H9 (cell line): Measurements from ENCODE around the gene LONRF3. TPM values are rescaled to one million over a fixed set of nuclear protein-coding genes. Genes with fewer than 3 reads are reported as not detected.

Experiments used
- DNase-seq: peaks from one replicate; pipeline ENCODE4 v3.0.0-alpha.2; 2017
- H2AFZ ChIP-seq: one replicate; pipeline ENCODE4 v1.6.1; 2013; ENCODE audit warnings: mild to moderate bottlenecking, low read length, control low read depth, moderate library complexity
- H2AK5ac ChIP-seq: 2 replicates; pipeline ENCODE4 v1.6.1; 2013; ENCODE audit warnings: low read length, control low read depth, mixed read lengths; ENCODE audit not compliant: insufficient read length
- H2BK120ac ChIP-seq: one replicate; pipeline ENCODE4 v1.6.1; 2013; ENCODE audit warnings: low read depth, mild to moderate bottlenecking, low read length, control low read depth, inconsistent platforms; ENCODE audit not compliant: poor library complexity, severe bottlenecking
- H2BK12ac ChIP-seq: 2 replicates; pipeline ENCODE4 v1.6.1; 2013; ENCODE audit warnings: low read length, control low read depth, mixed read lengths, low read depth; ENCODE audit not compliant: insufficient read length
- H2BK15ac ChIP-seq: 2 replicates; pipeline ENCODE4 v1.6.1; 2013; ENCODE audit warnings: low read depth, low read length, control low read depth
- H2BK20ac ChIP-seq: one replicate; pipeline ENCODE4 v1.6.1; 2013; ENCODE audit warnings: low read depth, mild to moderate bottlenecking, low read length, control low read depth, inconsistent platforms; ENCODE audit not compliant: poor library complexity, severe bottlenecking
- H2BK5ac ChIP-seq: 2 replicates; pipeline ENCODE4 v1.6.1; 2013; ENCODE audit warnings: low read length, control low read depth, mixed read lengths; ENCODE audit not compliant: insufficient read length
- H3K14ac ChIP-seq: 2 replicates; pipeline ENCODE4 v1.6.1; 2013; ENCODE audit warnings: low read length, control low read depth; ENCODE audit not compliant: insufficient read depth
- H3K18ac ChIP-seq: 2 replicates; pipeline ENCODE4 v1.6.1; 2013; ENCODE audit warnings: low read depth, mild to moderate bottlenecking, mixed read lengths, low read length, control low read depth; ENCODE audit not compliant: insufficient read length
- H3K23ac ChIP-seq: 2 replicates; pipeline ENCODE4 v1.6.1; 2013; ENCODE audit warnings: low read length, control low read depth, mixed read lengths, low read depth; ENCODE audit not compliant: insufficient read length
- H3K23me2 ChIP-seq: 2 replicates; pipeline ENCODE4 v1.6.1; 2013; ENCODE audit warnings: low read depth, mild to moderate bottlenecking, mixed read lengths, low read length, control low read depth; ENCODE audit not compliant: insufficient read length, poor library complexity, severe bottlenecking
- H3K27ac ChIP-seq: 2 replicates; pipeline ENCODE4 v1.5.1; 2013; ENCODE audit warnings: low read length, control low read depth, mixed read lengths, low read depth; ENCODE audit not compliant: insufficient read length
- H3K27me3 ChIP-seq: 2 replicates; pipeline ENCODE4 v1.6.1; 2013; ENCODE audit warnings: low read length, control low read depth, inconsistent platforms; ENCODE audit not compliant: insufficient read depth
- H3K4ac ChIP-seq: 2 replicates; pipeline ENCODE4 v1.6.1; 2013; ENCODE audit warnings: low read depth, mild to moderate bottlenecking, control low read depth, inconsistent platforms, low read length, moderate library complexity
- H3K4me1 ChIP-seq: 2 replicates; pipeline ENCODE4 v1.6.1; 2013; ENCODE audit warnings: low read length, control low read depth, inconsistent platforms; ENCODE audit not compliant: insufficient read depth
- H3K4me2 ChIP-seq: 2 replicates; pipeline ENCODE4 v1.6.1; 2013; ENCODE audit warnings: low read length, control low read depth, mixed read lengths; ENCODE audit not compliant: insufficient read length, insufficient read depth
- H3K56ac ChIP-seq: 2 replicates; pipeline ENCODE4 v1.6.1; 2013; ENCODE audit warnings: low read depth, mild to moderate bottlenecking, mixed read lengths, low read length, control low read depth; ENCODE audit not compliant: insufficient read length
- H3K79me1 ChIP-seq: 2 replicates; pipeline ENCODE4 v1.6.1; 2013; ENCODE audit warnings: low read depth, mild to moderate bottlenecking, moderate library complexity, low read length, control low read depth, inconsistent platforms; ENCODE audit not compliant: insufficient read depth, poor library complexity, severe bottlenecking
- H3K79me2 ChIP-seq: 2 replicates; pipeline ENCODE4 v1.6.1; 2013; ENCODE audit warnings: low read length, control low read depth, inconsistent platforms; ENCODE audit not compliant: insufficient read depth
- H3K9ac ChIP-seq: 2 replicates; pipeline ENCODE4 v1.6.1; 2013; ENCODE audit warnings: low read length, control low read depth, mixed read lengths; ENCODE audit not compliant: insufficient read length; ENCODE audit errors: extremely low read depth
- H3K9me3 ChIP-seq: one replicate; pipeline ENCODE4 v1.6.1; 2013; ENCODE audit warnings: low read depth, low read length, inconsistent platforms; ENCODE audit not compliant: control insufficient read depth
- H3T11ph ChIP-seq: one replicate; pipeline ENCODE4 v1.6.1; 2013; ENCODE audit warnings: mild to moderate bottlenecking, low read length, control low read depth, inconsistent platforms
- H4K20me1 ChIP-seq: one replicate; pipeline ENCODE4 v1.6.1; 2013; ENCODE audit not compliant: control insufficient read depth, insufficient read length, insufficient read depth
- H4K5ac ChIP-seq: 2 replicates; pipeline ENCODE4 v1.6.1; 2013; ENCODE audit warnings: low read depth, mild to moderate bottlenecking, mixed read lengths, low read length, control low read depth; ENCODE audit not compliant: insufficient read length
- H4K8ac ChIP-seq: replicated peaks from 2 replicates; pipeline ENCODE4 v1.6.1; 2013; ENCODE audit warnings: low read length, control low read depth, mixed read lengths, low read depth; ENCODE audit not compliant: insufficient read length
- H4K91ac ChIP-seq: 2 replicates; pipeline ENCODE4 v1.6.1; 2013; ENCODE audit warnings: low read depth, mild to moderate bottlenecking, moderate library complexity, mixed read lengths, low read length, control low read depth; ENCODE audit not compliant: insufficient read length
- H3K27ac Mint-ChIP-seq, 3 experiments: 2 replicates in 2 of 3; 3 replicates in 1 of 3; pipeline ENCODE4 v1.8.0; 2020 to 2021; ENCODE audit warnings: mixed read lengths in 3 of 3, mild to moderate bottlenecking in 1 of 3, moderate library complexity in 1 of 3
- H3K27me3 Mint-ChIP-seq: 2 replicates; pipeline ENCODE4 v1.8.0; 2021; ENCODE audit warnings: low read depth, mild to moderate bottlenecking, moderate library complexity, mixed read lengths
- H3K36me3 Mint-ChIP-seq, 3 experiments: 2 replicates in 2 of 3; 3 replicates in 1 of 3; pipeline ENCODE4 v1.8.0; 2020 to 2021; ENCODE audit warnings: low read depth in 3 of 3, mixed read lengths in 3 of 3; ENCODE audit not compliant: insufficient read depth in 1 of 3
- H3K4me1 Mint-ChIP-seq, 2 experiments: 2 replicates each; pipeline ENCODE4 v1.8.0; 2020; ENCODE audit warnings: mixed read lengths in 2 of 2
- H3K4me3 Mint-ChIP-seq, 2 experiments: 2 replicates in 1 of 2; 3 replicates in 1 of 2; pipeline ENCODE4 v1.8.0; 2020 to 2021; ENCODE audit warnings: mild to moderate bottlenecking in 2 of 2, mixed read lengths in 2 of 2, moderate library complexity in 1 of 2
- H3K9me3 Mint-ChIP-seq, 2 experiments: 2 replicates in 1 of 2; 3 replicates in 1 of 2; pipeline ENCODE4 v1.8.0; 2020; ENCODE audit warnings: mild to moderate bottlenecking in 2 of 2, mixed read lengths in 2 of 2, moderate library complexity in 1 of 2
- CTCF ChIP-seq: fragments of 200-600 bp; sonication (generic); conservative IDR thresholded peaks from 3 replicates; pipeline ENCODE4 v1.8.0; 2021; ENCODE audit warnings: antibody characterized with exemption, mild to moderate bottlenecking
- WGBS: extraction: QIAGEN DNeasy Blood & Tissue Kit; methylation state at CpG from one replicate; pipeline ENCODE4 v1.1.7; 2013; ENCODE audit warnings: missing lambda C conversion rate, low lambda C conversion rate, mixed read lengths; ENCODE audit not compliant: insufficient read length; ENCODE audit errors: extremely low coverage; 5-methylcytosine and 5-hydroxymethylcytosine counted together
- total RNA-seq: library from RNA; stranded (reverse); gene quantifications from 2 replicates; pipeline ENCODE4 v1.2.1, GENCODE V29; 2021

The LONRF3 gene
- total RNA-seq, 1 experiment from 2014 or later = 0.33 TPM

DNA sequence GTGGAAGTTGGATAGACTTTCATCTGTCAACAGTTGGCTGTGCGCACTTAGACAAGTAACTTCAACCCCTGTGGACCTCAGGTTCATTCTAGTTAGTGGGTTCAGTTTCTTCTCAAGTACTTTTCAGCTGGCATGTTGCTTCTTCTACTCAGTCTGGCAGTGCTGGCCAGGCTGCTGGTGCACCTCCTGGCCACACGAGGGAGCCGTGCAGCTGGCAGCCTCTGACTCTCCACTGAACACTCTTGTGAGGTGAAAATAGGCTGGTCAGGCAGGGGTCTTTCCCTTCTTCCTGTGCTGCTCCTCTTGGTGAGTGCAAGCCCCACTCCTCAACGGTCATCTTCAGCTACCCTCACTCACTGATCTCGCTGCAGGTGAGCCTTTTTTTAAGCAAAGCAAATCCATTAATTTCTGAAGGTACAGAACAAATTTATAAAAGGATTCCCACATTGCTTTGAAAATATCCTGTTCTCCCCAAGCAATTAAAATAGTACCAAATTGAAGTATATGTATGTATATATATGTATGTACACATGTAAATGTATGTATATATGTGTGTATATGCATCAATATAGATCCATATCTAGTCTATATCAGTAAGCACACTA, 30.6 kb downstream of the LONRF3 start:
- H3K18ac ChIP-seq = no peak overlapping the region
- H2BK15ac ChIP-seq = no peak overlapping the region
- H3K23ac ChIP-seq = no peak overlapping the region
- H3K14ac ChIP-seq = no peak overlapping the region
- no peaks in the 10 kb centered on the region for H3K79me1 ChIP-seq
- no CpG with 5 or more reads among the region's 5 CpGs for WGBS
- peaks cover 55 to 67% of the 10 kb centered on the region in 2 experiments for H3K9me3 Mint-ChIP-seq
- no peak overlapping the region for H2BK5ac ChIP-seq
- H4K91ac ChIP-seq = no peak overlapping the region
- no peak overlapping the region for H4K8ac ChIP-seq
- peak; percentile 79 for TF ChIP-seq CTCF
- no peak overlapping the region for H3K9ac ChIP-seq
- H3K27me3 Mint-ChIP-seq = peaks cover 22% of the 10 kb centered on the region
- H2BK20ac ChIP-seq = no peak overlapping the region
- H3T11ph ChIP-seq = no peak overlapping the region
- H3K4me2 ChIP-seq = no peak overlapping the region
- no peak overlapping the region for H2AFZ ChIP-seq
- no peak overlapping the region for H3K4ac ChIP-seq
- H3K79me2 ChIP-seq = no peaks in the 10 kb centered on the region
- H2AK5ac ChIP-seq = no peak overlapping the region
- H3K27ac Mint-ChIP-seq = no peak overlapping the region
- no peaks in the 10 kb centered on the region for H3K4me1 ChIP-seq
- H2BK12ac ChIP-seq = no peak overlapping the region
- H3K4me3 Mint-ChIP-seq = no peak overlapping the region
- H3K4me1 Mint-ChIP-seq = no peaks in the 10 kb centered on the region; a peak in 1 of 4 replicates
- H3K56ac ChIP-seq = no peak overlapping the region
- no peaks in the 10 kb centered on the region for H3K23me2 ChIP-seq
- no peak overlapping the region for H3K27ac ChIP-seq
- H3K9me3 ChIP-seq = peaks cover 18% of the 10 kb centered on the region
- no peak overlapping the region for H4K5ac ChIP-seq
- no peaks in the 10 kb centered on the region for H3K36me3 Mint-ChIP-seq
- peak; percentile 70 for DNase-seq
- H3K27me3 ChIP-seq = no peaks in the 10 kb centered on the region
- no peaks in the 10 kb centered on the region for H4K20me1 ChIP-seq
- H2BK120ac ChIP-seq = no peak overlapping the region
